Endothelial cell (in vitro differentiated cells): ENCODE measurements around the gene TFEB. TPM values are rescaled to one million over a fixed set of nuclear protein-coding genes. Genes with fewer than 3 reads are reported as not detected.

Experiments used
- DNase-seq: peaks from one replicate; pipeline ENCODE4 v3.0.0; 2021; ENCODE audit warnings: low spot score
- H3K27ac Mint-ChIP-seq: one replicate; pipeline ENCODE4 v1.8.0; 2021; ENCODE audit warnings: mixed read lengths, inconsistent platforms; ENCODE audit not compliant: unreplicated experiment
- H3K27me3 Mint-ChIP-seq: one replicate; pipeline ENCODE4 v1.8.0; 2021; ENCODE audit warnings: mild to moderate bottlenecking, moderate library complexity, mixed read lengths, inconsistent platforms; ENCODE audit not compliant: unreplicated experiment
- H3K36me3 Mint-ChIP-seq: one replicate; pipeline ENCODE4 v1.8.0; 2021; ENCODE audit warnings: mild to moderate bottlenecking, low read depth, mixed read lengths, inconsistent platforms; ENCODE audit not compliant: unreplicated experiment
- H3K4me1 Mint-ChIP-seq: one replicate; pipeline ENCODE4 v1.8.0; 2021; ENCODE audit warnings: mild to moderate bottlenecking, mixed read lengths, inconsistent platforms; ENCODE audit not compliant: unreplicated experiment
- H3K4me3 Mint-ChIP-seq: one replicate; pipeline ENCODE4 v1.8.0; 2021; ENCODE audit warnings: mild to moderate bottlenecking, mixed read lengths, inconsistent platforms; ENCODE audit not compliant: unreplicated experiment
- H3K9me3 Mint-ChIP-seq: one replicate; pipeline ENCODE4 v1.8.0; 2021; ENCODE audit warnings: mixed read lengths, inconsistent platforms; ENCODE audit not compliant: unreplicated experiment
- CTCF ChIP-seq: fragments of 200-600 bp; sonication (generic); IDR thresholded peaks from one replicate; pipeline ENCODE4 v1.5.0; 2021; ENCODE audit warnings: antibody characterized with exemption; ENCODE audit not compliant: unreplicated experiment
- total RNA-seq: library from RNA; stranded (reverse); fragmentation: NEBNext Ultra II Directional; extraction: Animal tissue kit (Norgen Biotek cat#: 25700); gene quantifications from one replicate; pipeline ENCODE4 v1.2.1, GENCODE V29; 2021; ENCODE audit not compliant: unreplicated experiment

The TFEB gene
- total RNA-seq, 1 donor from 2014 or later = 10.4 TPM

- Mint-ChIP-seq H3K4me1 (peaks cover 3% of the 10 kb centered on the region), H3K4me3 (no peak overlapping the region), H3K27me3 (peaks cover 2% of the 10 kb centered on the region), H3K9me3 (no peaks in the 10 kb centered on the region), H3K27ac (no peak overlapping the region), H3K36me3 (peaks cover 4% of the 10 kb centered on the region)
- no peak for DNase-seq
- TF ChIP-seq CTCF = no peak
These were observed 21.9 kb upstream of the TFEB start for GRCh38 chr6:41757271-41757670.

GRCh38 chr6:41756354-41756753 is 20.9 kb upstream of the TFEB start:
- Mint-ChIP-seq H3K27ac (no peak overlapping the region), H3K4me3 (no peak overlapping the region), H3K36me3 (peaks cover 2% of the 10 kb centered on the region), H3K4me1 (peaks cover 1% of the 10 kb centered on the region), H3K9me3 (no peaks in the 10 kb centered on the region), H3K27me3 (peaks cover 2% of the 10 kb centered on the region)
- DNase-seq = no peak
- TF ChIP-seq CTCF = no peak

GRCh38 chr6:41755895-41756294 is 20.5 kb upstream of the TFEB start:
- Mint-ChIP-seq H3K4me1 (no peaks in the 10 kb centered on the region), H3K4me3 (no peak overlapping the region), H3K9me3 (no peaks in the 10 kb centered on the region), H3K27me3 (peaks cover 2% of the 10 kb centered on the region), H3K27ac (no peak overlapping the region), H3K36me3 (no peaks in the 10 kb centered on the region)
- no peak for TF ChIP-seq CTCF
- DNase-seq = no peak

- no peaks in the 10 kb centered on the region for H3K36me3 Mint-ChIP-seq
- H3K4me3 Mint-ChIP-seq = no peak overlapping the region
- no peaks in the 10 kb centered on the region for H3K9me3 Mint-ChIP-seq
- no peak for TF ChIP-seq CTCF
- peaks cover 7% of the 10 kb centered on the region for H3K4me1 Mint-ChIP-seq
- H3K27me3 Mint-ChIP-seq = peaks cover 5% of the 10 kb centered on the region
- no peak overlapping the region for H3K27ac Mint-ChIP-seq
- no peak for DNase-seq
These were observed 15.0 kb upstream of the TFEB start for GRCh38 chr6:41750374-41750773.

GRCh38 chr6:41748542-41748941 is 13.1 kb upstream of the TFEB start:
- no peak for TF ChIP-seq CTCF
- Mint-ChIP-seq H3K4me3 (no peak overlapping the region), H3K36me3 (no peaks in the 10 kb centered on the region), H3K27me3 (peaks cover 5% of the 10 kb centered on the region), H3K4me1 (peaks cover 7% of the 10 kb centered on the region), H3K27ac (no peak overlapping the region), H3K9me3 (no peaks in the 10 kb centered on the region)
- DNase-seq = no peak
